ENCODE data around the gene DCHS1. TPM values are rescaled to one million over a fixed set of nuclear protein-coding genes. Genes with fewer than 3 reads are reported as not detected.

DCHS1 gene
- total and polyA plus RNA-seq, 9 donors: 5.2 to 36.8 (median 20.8) TPM

DNA sequence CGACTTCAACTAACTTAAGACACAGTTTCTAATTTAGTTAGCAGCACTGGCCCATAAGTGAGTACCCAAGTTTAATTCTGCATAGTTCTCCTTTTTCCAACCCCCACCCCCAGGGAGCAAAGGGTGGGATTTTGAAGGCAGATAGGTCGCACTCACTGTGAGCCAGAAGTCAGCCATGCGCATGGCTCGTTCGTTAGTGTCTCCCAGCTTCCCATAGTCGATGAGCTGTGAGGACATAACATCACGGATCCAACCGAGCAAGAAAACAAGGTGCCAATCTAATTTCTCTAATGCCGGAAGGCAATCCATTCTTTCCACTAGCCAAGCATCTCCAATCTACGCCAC, 27.0 kb upstream of the DCHS1 start:
- Histone ChIP-seq H3K27ac (peak overlapping the region; percentile 8 to 61), H3K4me1 (ENCODE audit: insufficient read depth) (peaks cover 4% of the 10 kb centered on the region), H3K27me3 (no peaks in the 10 kb centered on the region), H3K36me3 (no peaks in the 10 kb centered on the region), H3K9me3 (no peaks in the 10 kb centered on the region), H3K4me3 (peak overlapping the region; percentile 92)
- 0 to 2% (median 0%) methylated on average over 10 of the region's 10 CpGs for WGBS, 3 donors
- intact Hi-C loops (cut with DNase I): loop anchor here (5.0 to 10.0 kb wide), 5 partner anchors 78 to 298 kb away; partner anchors contain the start of genes ILK (in 4 of the 4) and RRP8 (in 4 of the 4)
- no peak for DNase-seq
- TF ChIP-seq, protein P1, sequence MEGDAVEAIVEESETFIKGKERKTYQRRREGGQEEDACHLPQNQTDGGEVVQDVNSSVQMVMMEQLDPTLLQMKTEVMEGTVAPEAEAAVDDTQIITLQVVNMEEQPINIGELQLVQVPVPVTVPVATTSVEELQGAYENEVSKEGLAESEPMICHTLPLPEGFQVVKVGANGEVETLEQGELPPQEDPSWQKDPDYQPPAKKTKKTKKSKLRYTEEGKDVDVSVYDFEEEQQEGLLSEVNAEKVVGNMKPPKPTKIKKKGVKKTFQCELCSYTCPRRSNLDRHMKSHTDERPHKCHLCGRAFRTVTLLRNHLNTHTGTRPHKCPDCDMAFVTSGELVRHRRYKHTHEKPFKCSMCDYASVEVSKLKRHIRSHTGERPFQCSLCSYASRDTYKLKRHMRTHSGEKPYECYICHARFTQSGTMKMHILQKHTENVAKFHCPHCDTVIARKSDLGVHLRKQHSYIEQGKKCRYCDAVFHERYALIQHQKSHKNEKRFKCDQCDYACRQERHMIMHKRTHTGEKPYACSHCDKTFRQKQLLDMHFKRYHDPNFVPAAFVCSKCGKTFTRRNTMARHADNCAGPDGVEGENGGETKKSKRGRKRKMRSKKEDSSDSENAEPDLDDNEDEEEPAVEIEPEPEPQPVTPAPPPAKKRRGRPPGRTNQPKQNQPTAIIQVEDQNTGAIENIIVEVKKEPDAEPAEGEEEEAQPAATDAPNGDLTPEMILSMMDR (IDR thresholded peaks at IDR 0.05): no peak
- TF ChIP-seq EP300 (IDR thresholded peaks at IDR 0.05) (no peak), POLR2A (IDR thresholded peaks at IDR 0.05) (no peak)

DNA sequence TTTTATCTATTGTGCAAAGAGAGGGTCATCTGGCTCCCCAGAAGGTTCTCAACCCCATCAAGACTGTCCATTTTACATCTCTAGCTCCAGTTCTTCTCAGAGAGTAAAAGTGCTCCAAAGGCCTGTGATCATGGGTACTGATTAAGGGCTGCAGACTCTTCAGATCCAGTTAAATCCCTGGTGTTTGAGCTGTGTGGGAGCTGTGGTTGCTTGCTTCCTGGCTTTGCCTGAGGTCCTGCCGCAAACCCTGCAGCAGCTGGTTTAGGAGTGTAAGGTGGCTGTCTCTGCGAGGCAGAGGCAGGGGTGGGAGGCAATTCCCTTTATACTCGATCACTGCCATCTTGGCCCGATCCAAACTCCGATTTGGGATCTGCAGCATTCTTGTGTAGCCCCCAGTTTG, 26.3 kb upstream of the DCHS1 start:
- TF ChIP-seq, protein P1 (IDR thresholded peaks at IDR 0.05): no peak
- TF ChIP-seq POLR2A (IDR thresholded peaks at IDR 0.05) (no peak), EP300 (IDR thresholded peaks at IDR 0.05) (no peak)
- no peak for DNase-seq
- intact Hi-C loops (cut with DNase I): loop anchor here (5.0 to 10.0 kb wide), 5 partner anchors 77 to 297 kb away; partner anchors contain the start of genes ILK (in 4 of the 4) and RRP8 (in 4 of the 4)
- H3K27ac ChIP-seq: no peak overlapping the region
- WGBS, 3 donors: 3 to 10% (median 6%) methylated on average over 5 of the region's 5 CpGs
- H3K4me1 ChIP-seq (ENCODE audit: insufficient read depth): peaks cover 4% of the 10 kb centered on the region
- no peaks in the 10 kb centered on the region for H3K27me3 ChIP-seq
- H3K4me3 ChIP-seq: peak overlapping the region; percentile 92
- H3K36me3 ChIP-seq: no peaks in the 10 kb centered on the region
- no peaks in the 10 kb centered on the region for H3K9me3 ChIP-seq

DNA sequence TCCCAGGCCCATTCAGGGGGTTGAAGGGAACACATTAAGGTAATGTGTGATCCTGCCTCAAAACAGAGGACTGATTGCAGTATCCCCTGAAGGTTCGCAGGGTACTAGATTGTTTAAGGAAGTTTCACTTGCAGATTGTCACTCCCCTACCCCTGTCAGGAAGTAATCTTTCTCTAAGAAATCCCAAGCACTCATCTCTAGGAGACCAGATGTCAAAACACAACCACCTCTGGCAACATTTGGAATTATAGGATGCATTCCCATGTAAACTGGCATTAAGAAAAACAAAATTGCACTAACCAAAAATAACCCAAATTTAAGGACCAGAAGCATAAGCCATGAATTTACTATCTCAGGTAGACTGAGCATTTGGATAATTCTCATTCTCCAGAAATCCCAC, 25.9 kb upstream of the DCHS1 start:
- intact Hi-C loops (cut with DNase I): loop anchor here (5.0 to 10.0 kb wide), 5 partner anchors 77 to 297 kb away; partner anchors contain the start of genes ILK (in 4 of the 4) and RRP8 (in 4 of the 4)
- Histone ChIP-seq H3K27me3 (no peaks in the 10 kb centered on the region), H3K9me3 (no peaks in the 10 kb centered on the region), H3K4me1 (ENCODE audit: insufficient read depth) (peaks cover 4% of the 10 kb centered on the region), H3K36me3 (no peaks in the 10 kb centered on the region), H3K27ac (no peak overlapping the region), H3K4me3 (no peak overlapping the region)
- TF ChIP-seq, protein P1 (IDR thresholded peaks at IDR 0.05): no peak
- no peak for TF ChIP-seq POLR2A (IDR thresholded peaks at IDR 0.05)
- TF ChIP-seq EP300 (IDR thresholded peaks at IDR 0.05): no peak
- no peak for DNase-seq
- 64 to 75% (median 66%) methylated on average over 1 of the region's 1 CpG for WGBS, 3 donors

DNA sequence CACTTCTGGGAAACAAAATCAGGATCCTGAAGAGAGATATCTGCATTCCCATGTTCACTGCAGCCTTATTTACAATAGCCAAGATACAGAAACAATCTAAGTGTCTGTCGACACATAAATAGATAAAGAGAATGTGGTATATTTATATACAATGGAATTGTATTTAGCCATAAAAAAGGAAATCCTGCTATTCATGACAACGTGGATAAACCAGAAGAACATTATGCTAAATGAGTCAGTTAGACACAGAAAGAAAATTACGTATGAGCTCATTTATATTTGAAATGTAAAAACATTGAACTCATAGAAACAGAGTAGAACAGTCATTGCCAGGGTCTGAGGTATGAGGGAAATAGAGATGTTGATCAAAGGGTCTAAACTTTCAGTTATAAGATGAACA, 21.4 kb upstream of the DCHS1 start:
- intact Hi-C loops (cut with DNase I): no loop called here
- no peaks in the 10 kb centered on the region for H3K9me3 ChIP-seq
- no peak overlapping the region for H3K4me3 ChIP-seq
- no peaks in the 10 kb centered on the region for H3K36me3 ChIP-seq
- H3K27ac ChIP-seq: no peak overlapping the region
- WGBS, 3 donors: 75 to 80% (median 75%) methylated on average over 3 of the region's 3 CpGs
- H3K4me1 ChIP-seq (ENCODE audit: insufficient read depth): peaks cover 1% of the 10 kb centered on the region
- DNase-seq: no peak
- TF ChIP-seq, protein P1 (IDR thresholded peaks at IDR 0.05): no peak
- no peaks in the 10 kb centered on the region for H3K27me3 ChIP-seq

Data from ovary (tissue), 9 donors.